Measurements from ENCODE around the gene RBFOX1.

The RBFOX1 gene

GRCh38 chr16:7335991-7336634 lies 3.5 kb downstream of the RBFOX1 start:
- DNase-seq = no peak

DNA sequence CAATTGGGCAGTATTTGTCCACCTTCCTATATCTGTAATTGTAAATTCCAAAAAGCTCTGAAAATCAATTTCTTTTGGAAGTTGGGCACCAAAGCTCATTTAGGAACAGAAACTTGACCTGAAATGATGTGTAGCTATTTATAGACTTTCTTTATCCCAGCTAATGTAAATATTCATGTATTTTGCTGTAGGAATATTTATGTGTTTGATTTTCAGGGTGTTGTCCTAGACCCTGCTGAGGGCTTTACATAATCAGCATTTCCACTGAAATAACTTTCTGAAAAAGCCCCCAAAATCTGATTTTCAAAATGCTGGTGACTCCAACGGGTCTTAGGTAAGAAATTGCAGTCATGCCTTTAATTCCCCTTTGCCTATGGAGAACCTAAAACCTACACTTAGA lies 4.1 kb downstream of the RBFOX1 start:
- DNase-seq = no peak

- DNase-seq = no peak
Measured at GRCh38 chr16:7338826-7339225, 6.2 kb downstream of the RBFOX1 start.

DNA sequence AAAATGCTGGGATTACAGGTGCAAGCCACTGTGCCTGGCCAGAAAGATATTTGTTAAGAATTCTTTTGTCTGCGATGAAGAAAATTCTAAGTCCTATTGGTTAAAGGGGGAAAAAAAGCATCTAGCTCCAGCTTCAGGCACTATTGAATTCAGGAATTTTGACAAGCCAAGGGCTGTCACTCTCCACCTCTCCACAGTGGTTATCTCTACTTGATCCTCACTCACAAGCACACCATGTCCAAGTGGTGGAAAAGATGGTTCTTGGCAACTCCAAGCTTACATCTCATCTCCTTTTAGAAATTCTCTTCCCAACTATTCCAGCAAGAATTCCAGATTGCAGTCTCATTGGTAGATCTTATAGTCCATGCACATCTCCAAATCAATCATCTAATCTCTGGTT lies 7.1 kb downstream of the RBFOX1 start:
- DNase-seq = no peak

- DNase-seq = no peak
Measured at GRCh38 chr16:7340938-7341337, 8.3 kb downstream of the RBFOX1 start.

- no peak for DNase-seq
Measured at GRCh38 chr16:7342598-7342997, 10.0 kb downstream of the RBFOX1 start.

DNA sequence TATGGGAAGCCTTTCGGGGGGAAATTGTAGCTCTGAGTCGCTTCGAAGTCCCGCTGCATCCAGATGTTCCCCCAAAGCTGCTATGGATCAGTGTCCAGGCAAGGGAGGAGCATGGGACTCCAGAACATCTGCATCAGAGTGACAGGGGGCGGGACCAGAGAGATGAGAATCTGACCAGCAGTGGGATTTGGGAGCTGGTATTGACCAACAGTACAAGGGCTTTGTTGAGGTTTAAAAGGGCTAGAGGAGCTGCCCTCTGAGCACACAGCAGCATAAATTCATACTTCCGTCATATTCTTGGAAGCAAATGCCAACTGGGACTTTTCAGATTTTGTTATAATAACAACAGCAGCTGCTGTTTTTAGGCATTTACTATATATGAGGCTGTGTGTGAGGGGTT lies 10.6 kb downstream of the RBFOX1 start:
- no peak for DNase-seq

GRCh38 chr16:7344830-7345780 lies 12.5 kb downstream of the RBFOX1 start:
- no peak for DNase-seq

- DNase-seq = no peak
Measured at GRCh38 chr16:7350806-7351205, 18.2 kb downstream of the RBFOX1 start.

DNA sequence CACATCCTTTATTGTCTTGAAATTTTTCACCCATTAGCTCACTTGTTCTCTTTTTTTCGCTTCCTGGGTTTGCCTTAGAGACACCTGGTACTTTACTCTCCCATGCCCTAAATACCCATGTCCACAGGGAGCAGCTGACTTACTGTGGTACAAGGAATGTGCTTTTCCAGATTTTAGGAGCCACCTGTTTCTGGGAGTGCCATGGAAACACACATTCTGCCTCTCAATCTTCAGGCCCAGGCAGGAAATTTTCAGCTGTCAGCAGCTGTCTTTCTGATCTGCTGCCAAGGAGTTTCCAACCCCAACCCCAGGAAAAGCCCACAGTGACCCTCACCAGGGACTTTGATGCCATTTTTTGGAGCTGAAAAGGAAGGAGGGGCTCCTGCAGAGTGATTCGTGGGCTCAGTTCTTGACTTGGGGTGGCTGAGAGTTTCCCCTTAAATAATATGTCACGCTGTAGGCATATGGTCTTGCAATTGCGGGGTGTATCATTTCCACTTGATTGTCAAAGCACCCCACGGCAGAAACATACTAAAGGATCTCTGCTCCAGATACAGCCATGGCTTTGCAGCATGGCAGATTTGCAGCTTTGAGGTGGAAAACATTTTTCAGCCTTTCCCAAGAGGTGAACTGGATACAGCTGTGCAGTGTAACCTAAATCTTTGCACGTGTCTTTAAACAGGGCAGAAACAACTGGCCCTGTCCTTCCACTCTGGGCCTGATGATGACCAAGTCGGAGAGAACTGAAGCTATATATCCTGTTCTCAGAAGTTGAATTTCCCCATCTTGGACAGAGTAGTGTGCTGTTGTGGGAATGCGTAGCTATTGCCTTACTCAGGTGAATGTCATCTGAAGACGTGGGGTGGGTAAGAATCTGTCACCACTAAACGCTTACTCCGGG lies 19.2 kb downstream of the RBFOX1 start:
- DNase-seq = no peak

DNA sequence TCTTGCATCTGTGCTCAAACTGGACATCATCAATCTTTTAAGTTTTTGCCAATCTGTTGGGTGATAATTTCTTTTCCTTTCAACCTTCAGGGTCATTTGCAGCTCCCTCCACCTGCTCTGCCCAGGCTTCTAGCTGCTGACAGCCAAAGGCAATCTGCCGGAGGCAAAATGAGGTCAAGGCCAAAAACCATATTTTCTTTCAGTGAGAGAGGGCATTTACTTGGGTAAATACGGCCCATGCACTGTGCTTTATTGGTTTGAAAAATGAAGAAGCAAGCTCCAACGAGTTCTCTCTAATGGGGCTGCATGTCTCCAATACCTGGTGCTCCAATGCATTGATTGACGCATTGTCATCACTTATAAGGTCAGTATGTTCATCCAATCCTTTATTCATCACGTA lies 23.1 kb downstream of the RBFOX1 start:
- no peak for DNase-seq

DNA sequence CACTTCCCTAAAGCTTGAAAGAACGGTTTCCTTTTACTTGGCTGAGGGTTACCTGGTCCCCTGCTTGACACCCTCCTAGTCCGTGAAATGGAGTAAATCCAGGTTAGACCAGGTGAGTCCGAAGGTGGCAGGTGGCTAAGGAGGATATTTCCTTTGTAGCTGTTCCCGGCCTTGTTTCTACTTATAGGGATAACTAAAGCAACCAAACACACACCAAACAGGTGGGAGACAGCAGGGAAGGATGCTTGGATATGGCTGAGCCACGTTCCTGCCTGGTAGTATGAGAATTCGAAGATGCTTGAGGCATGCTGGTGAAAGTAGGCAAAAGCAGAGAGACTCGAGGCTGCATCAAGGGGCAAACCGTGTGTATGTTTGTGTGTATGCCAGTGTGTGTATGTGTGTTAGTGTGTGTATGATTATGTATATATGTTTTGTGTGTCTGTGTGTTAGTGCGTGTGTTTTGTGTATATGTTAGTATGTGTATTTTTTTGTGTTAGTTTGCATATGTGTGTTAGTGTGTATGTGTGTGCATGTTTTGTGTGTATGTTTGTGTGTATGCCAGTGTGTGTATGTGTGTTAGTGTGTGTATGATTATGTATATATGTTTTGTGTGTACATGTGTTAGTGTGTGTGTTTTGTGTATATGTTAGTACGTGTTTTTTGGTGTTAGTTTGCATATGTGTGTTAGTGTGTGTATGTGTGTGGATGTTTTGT lies 28.9 kb downstream of the RBFOX1 start:
- no peak for DNase-seq

- no peak for DNase-seq
Measured at GRCh38 chr16:7362231-7362630, 29.6 kb downstream of the RBFOX1 start.

- DNase-seq = no peak
Measured at GRCh38 chr16:7363422-7364417, 31.1 kb downstream of the RBFOX1 start.

GRCh38 chr16:7366041-7366440 lies 33.4 kb downstream of the RBFOX1 start:
- no peak for DNase-seq

DNA sequence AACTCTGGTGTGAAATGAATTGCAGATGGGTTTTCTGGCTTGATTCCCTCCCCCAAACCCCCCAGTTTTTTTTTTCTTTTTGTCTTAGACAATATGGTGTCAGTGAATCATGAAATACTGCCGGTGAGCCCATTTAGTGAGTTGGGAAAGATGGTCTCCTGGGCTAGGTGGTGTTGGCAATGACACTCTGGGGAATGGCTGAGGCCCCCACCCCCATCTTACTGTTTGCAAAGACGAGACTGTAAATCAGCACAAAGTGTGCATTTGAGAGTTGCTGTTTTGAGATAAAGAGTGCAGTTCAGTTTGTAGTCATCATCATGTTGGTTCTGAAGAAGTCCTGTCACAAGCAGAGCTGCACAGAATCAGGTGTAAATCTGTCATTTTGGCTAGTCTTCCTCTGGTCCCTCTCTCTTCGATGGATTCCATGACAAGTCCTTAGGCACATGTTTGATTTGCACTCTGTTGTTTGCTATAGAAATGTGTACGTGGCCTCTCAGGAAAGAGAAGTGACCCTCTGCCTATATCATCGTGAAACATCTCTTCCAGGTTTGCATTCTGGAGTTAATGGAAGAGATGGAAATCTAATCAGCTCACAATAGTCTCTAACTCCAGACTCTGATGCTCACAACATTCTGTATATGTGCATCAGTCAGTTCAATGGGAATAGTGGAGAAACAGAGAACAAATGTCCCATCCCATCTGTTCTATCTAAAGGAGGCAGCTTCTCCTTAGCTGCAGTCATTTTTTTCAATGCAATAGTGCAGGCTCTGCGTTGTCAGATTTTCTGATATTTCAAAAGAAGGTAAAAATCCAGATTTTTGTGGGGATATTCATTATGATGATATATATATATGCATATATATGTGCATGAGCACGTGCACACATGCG lies 34.6 kb downstream of the RBFOX1 start:
- DNase-seq = no peak

GRCh38 chr16:7369204-7369603 lies 36.6 kb downstream of the RBFOX1 start:
- no peak for DNase-seq

DNA sequence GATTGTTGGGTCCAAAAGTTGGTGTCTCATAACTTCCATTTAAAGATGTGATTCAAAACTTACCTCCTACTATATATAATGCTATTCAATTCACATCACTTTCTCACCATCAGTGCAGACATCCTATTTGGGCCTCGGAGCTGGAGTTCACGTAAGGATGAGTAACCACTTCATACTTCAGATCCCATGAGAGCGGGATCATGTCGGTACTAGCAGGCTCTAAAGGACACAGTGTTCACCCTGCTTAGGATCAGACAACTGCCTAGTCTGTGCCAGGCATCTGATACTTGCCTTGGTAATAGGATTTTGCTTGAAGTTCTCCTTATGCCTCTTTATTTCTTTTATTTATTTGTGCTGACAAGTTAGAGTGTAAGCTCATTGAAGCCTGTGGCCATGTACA lies 39.5 kb downstream of the RBFOX1 start:
- DNase-seq = no peak

DNA sequence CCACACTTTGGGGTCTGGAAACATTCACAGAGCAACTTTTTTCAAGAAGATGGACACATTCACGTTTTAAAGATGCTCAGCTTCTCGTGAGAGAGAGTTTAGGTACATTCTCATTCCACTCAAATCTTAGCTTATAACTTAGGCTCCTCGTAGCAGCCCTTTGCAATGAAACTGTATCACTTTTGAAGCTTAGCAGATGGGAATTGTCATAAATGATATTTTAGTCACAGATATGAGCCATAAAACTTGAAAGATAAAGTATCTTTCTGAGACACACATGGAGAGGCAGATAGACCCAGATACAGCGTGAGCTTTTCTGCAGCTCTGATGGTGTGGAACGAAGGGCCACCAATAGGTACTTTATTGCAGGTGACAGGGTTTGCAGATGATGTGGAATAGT lies 41.1 kb downstream of the RBFOX1 start:
- DNase-seq = no peak

GRCh38 chr16:7374614-7375174 lies 42.0 kb downstream of the RBFOX1 start:
- no peak for DNase-seq

All from NCI-H774 (cell line).